Liver (tissue), 9 donors: ENCODE measurements around the gene CACFD1. TPM values are rescaled to one million over a fixed set of nuclear protein-coding genes. Genes with fewer than 3 reads are reported as not detected.

ENCODE experiments used
- DNase-seq: peaks from one replicate; pipeline ENCODE4 v3.0.0-alpha.2; 2017; ENCODE audit warnings: low spot score
- H3K27ac ChIP-seq, 2 donors: one replicate each; pipeline ENCODE4 v1.7.0; 2013; ENCODE audit warnings: inconsistent platforms in 2 of 2, low read length in 2 of 2, control low read depth in 1 of 2, low read depth in 1 of 2, mild to moderate bottlenecking in 1 of 2
- H3K27me3 ChIP-seq, 4 donors: one replicate each; pipeline versions ENCODE4 v1.6.1 to v1.7.0; 2013; ENCODE audit warnings: low read length in 3 of 4, inconsistent platforms in 1 of 4, mild to moderate bottlenecking in 1 of 4, moderate library complexity in 1 of 4; ENCODE audit not compliant: control insufficient read depth in 4 of 4, insufficient read depth in 4 of 4
- H3K36me3 ChIP-seq, 4 donors: one replicate each; pipeline versions ENCODE4 v1.6.1 to v1.7.0; 2013; ENCODE audit warnings: low read length in 3 of 4, mild to moderate bottlenecking in 3 of 4, low read depth in 1 of 4, moderate library complexity in 1 of 4; ENCODE audit not compliant: control insufficient read depth in 4 of 4, insufficient read depth in 3 of 4
- H3K4me1 ChIP-seq, 4 donors: one replicate each; pipeline versions ENCODE4 v1.6.1 to v1.7.0; 2013; ENCODE audit warnings: low read length in 3 of 4, mild to moderate bottlenecking in 3 of 4, moderate library complexity in 1 of 4; ENCODE audit not compliant: control insufficient read depth in 4 of 4, insufficient read depth in 4 of 4
- H3K4me3 ChIP-seq, 3 donors: one replicate each; pipeline versions ENCODE4 v1.6.1 to v1.7.0; 2013; ENCODE audit warnings: low read length in 3 of 3, control low read depth in 1 of 3, low read depth in 1 of 3, mild to moderate bottlenecking in 1 of 3
- H3K9ac ChIP-seq, 2 donors: one replicate each; pipeline ENCODE4 v1.7.0; 2013; ENCODE audit warnings: low read length in 2 of 2, mild to moderate bottlenecking in 2 of 2, moderate library complexity in 2 of 2, control low read depth in 1 of 2, low read depth in 1 of 2
- H3K9me3 ChIP-seq, 4 donors: one replicate each; pipeline versions ENCODE4 v1.6.1 to v1.7.0; 2013; ENCODE audit warnings: low read length in 3 of 4; ENCODE audit not compliant: control insufficient read depth in 4 of 4
- ATF3 ChIP-seq: IDR thresholded peaks from 2 replicates; pipeline ENCODE4 v1.6.1; 2016; ENCODE audit warnings: antibody characterized with exemption
- CTCF ChIP-seq: fragments of 150-350 bp; IDR thresholded peaks from 2 replicates; pipeline ENCODE4 v1.5.1; 2017; ENCODE audit warnings: improper control_type of control experiment, low read depth, low read length; ENCODE audit not compliant: missing input control
- EGR1 ChIP-seq, 2 donors: IDR thresholded peaks; 2 replicates each; pipeline ENCODE4 v1.6.1; 2016 to 2018; ENCODE audit warnings: antibody characterized with exemption in 2 of 2, low read depth in 2 of 2
- FOXA1 ChIP-seq: IDR thresholded peaks from 2 replicates; pipeline ENCODE4 v1.6.1; 2016; ENCODE audit warnings: antibody characterized with exemption
- GABPA ChIP-seq, 2 donors: IDR thresholded peaks in 1 of 2; conservative IDR thresholded peaks in 1 of 2; 2 replicates each; pipeline ENCODE4 v1.6.1; 2016; ENCODE audit warnings: antibody characterized with exemption in 2 of 2, mild to moderate bottlenecking in 1 of 2, moderate library complexity in 1 of 2
- HNF4G ChIP-seq: IDR thresholded peaks from 2 replicates; pipeline ENCODE4 v1.6.1; 2016; ENCODE audit warnings: antibody characterized with exemption
- JUND ChIP-seq, 2 donors: IDR thresholded peaks; 2 replicates each; pipeline ENCODE4 v1.6.1; 2016; ENCODE audit warnings: antibody characterized with exemption in 2 of 2
- MAX ChIP-seq: IDR thresholded peaks from 2 replicates; pipeline ENCODE4 v1.6.1; 2016; ENCODE audit warnings: antibody characterized with exemption
- NR2F2 ChIP-seq: IDR thresholded peaks from 2 replicates; pipeline ENCODE4 v1.6.1; 2016; ENCODE audit warnings: antibody characterized with exemption
- RAD21 ChIP-seq, 2 donors: IDR thresholded peaks; 2 replicates each; pipeline ENCODE4 v1.6.1; 2016; ENCODE audit warnings: antibody characterized with exemption in 2 of 2, mild to moderate bottlenecking in 2 of 2
- REST ChIP-seq: IDR thresholded peaks from 2 replicates; pipeline ENCODE4 v1.6.1; 2016; ENCODE audit warnings: antibody characterized with exemption, mild to moderate bottlenecking
- RXRA ChIP-seq, 2 donors: IDR thresholded peaks; 2 replicates each; pipeline ENCODE4 v1.6.1; 2017 to 2018; ENCODE audit warnings: antibody characterized with exemption in 2 of 2, mild to moderate bottlenecking in 1 of 2
- SP1 ChIP-seq: IDR thresholded peaks from 2 replicates; pipeline ENCODE4 v1.6.1; 2018; ENCODE audit warnings: antibody characterized with exemption, mild to moderate bottlenecking
- TAF1 ChIP-seq: conservative IDR thresholded peaks from 2 replicates; pipeline ENCODE4 v1.6.1; 2016; ENCODE audit warnings: antibody characterized with exemption, mild to moderate bottlenecking
- YY1 ChIP-seq: IDR thresholded peaks from 2 replicates; pipeline ENCODE4 v1.6.1; 2016; ENCODE audit warnings: antibody characterized with exemption, mild to moderate bottlenecking
- ZBTB33 ChIP-seq: IDR thresholded peaks from 2 replicates; pipeline ENCODE4 v1.6.1; 2016; ENCODE audit warnings: antibody characterized with exemption
- WGBS: extraction: QIAGEN DNeasy Blood & Tissue Kit; methylation state at CpG from one replicate; pipeline ENCODE4 v1.1.7; 2013; 5-methylcytosine and 5-hydroxymethylcytosine counted together
- polyA plus RNA-seq, 2 donors: library from polyadenylated mRNA; stranded (reverse) in 1 of 2; unstranded in 1 of 2; fragments of 200-250 nt in 1 of 2; fragments of >200 nt in 1 of 2; fragmentation: Nextera tagmentation in 1 of 2; extraction: Ambion mirVana in 1 of 2; gene quantifications; one replicate each; pipeline versions ENCODE4 v1.2.1 to v1.2.3, GENCODE V29; 2013 to 2015
- total RNA-seq, 2 donors: library from RNA; depleted of rRNA; stranded (reverse); fragments of >200 nt; gene quantifications; one replicate each; pipeline ENCODE4 v1.2.3, GENCODE V29; 2014
- donor health status: healthy.
- donor health status: healthy.
- donor health status: healthy.
- donor health status: healthy.
- donor health status: healthy.

CACFD1 gene
- total and polyA plus RNA-seq, 4 donors: 10.1 to 34.5 (median 26.4) TPM

GRCh38 chr9:133495327-133496293 is 35.8 kb downstream of the CACFD1 start:
- DNase-seq: no peak
- no peak for TF ChIP-seq YY1
- TF ChIP-seq SP1: no peak
- TF ChIP-seq FOXA1: no peak
- TF ChIP-seq JUND (IDR thresholded peaks at IDR 0.05): no peak
- TF ChIP-seq GABPA (IDR thresholded peaks at IDR 0.05 in 1 of 2, conservative IDR thresholded peaks at IDR 0.05 in 1 of 2): no peak
- TF ChIP-seq REST: no peak
- no peak for TF ChIP-seq MAX
- TF ChIP-seq ATF3: no peak
- TF ChIP-seq RXRA (IDR thresholded peaks at IDR 0.05): no peak
- no peak for TF ChIP-seq TAF1
- no peak for TF ChIP-seq CTCF
- TF ChIP-seq NR2F2: no peak
- TF ChIP-seq EGR1 (IDR thresholded peaks at IDR 0.05; ENCODE audit: low read depth in 2 of 2): no peak
- no peak for TF ChIP-seq ZBTB33
- no peak for TF ChIP-seq HNF4G
- no peak for TF ChIP-seq RAD21 (IDR thresholded peaks at IDR 0.05)
- no peaks in the 10 kb centered on the region for H3K27me3 ChIP-seq
- H3K4me1 ChIP-seq: peaks cover 3 to 23% (median 12%) of the 10 kb centered on the region in 4 donors
- H3K27ac ChIP-seq: no peak overlapping the region
- H3K36me3 ChIP-seq: no peaks in the 10 kb centered on the region
- H3K9me3 ChIP-seq: no peaks in the 10 kb centered on the region
- WGBS: 96% methylated on average over 24 of the region's 24 CpGs
- no peak overlapping the region for H3K4me3 ChIP-seq
- no peak overlapping the region for H3K9ac ChIP-seq
